Measurements from ENCODE around the gene GFRA4.

Gene GFRA4, protein sequence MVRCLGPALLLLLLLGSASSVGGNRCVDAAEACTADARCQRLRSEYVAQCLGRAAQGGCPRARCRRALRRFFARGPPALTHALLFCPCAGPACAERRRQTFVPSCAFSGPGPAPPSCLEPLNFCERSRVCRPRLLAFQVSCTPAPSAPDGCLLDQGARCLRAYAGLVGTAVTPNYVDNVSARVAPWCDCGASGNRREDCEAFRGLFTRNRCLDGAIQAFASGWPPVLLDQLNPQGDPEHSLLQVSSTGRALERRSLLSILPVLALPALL

DNA sequence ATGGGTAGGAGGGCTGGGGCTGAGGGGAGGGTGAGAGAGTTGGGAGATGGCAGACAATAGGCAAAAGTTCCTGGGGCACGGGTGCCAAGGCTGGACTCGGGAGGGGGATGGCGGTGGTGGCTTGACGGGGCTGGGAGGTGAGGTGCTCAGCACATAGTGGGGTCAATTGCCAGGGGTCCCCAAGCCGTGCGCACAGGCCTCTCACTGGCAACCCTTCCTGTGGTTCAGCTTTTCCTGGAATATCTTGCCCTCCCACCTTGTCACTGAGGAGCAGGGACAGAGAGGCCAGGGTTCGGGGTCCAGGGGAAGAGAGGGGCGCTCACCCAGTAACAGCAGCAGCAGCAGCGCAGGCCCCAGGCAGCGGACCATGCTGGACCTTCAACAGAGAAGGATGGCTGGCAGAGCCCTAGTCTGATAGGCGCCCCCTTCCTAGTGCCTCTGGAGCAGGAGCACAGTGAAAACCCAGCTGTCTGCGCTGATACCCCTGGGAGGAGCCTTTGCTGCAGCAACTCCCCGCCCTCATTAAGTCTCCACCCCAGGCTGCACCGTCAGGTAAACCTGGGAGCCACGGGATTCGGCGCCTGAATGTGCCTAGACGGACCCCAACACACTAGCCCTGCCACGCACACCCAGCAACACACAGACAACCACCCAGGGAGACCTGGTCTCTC lies at the start of gene GFRA4:
Gene GFRA4, minus strand, starts transcription at position 369 of the 671 bp plus-strand sequence. Its CDS starts 0 bp downstream, at position 369.
- FAIRE-seq (no peak), DNase-seq (ENCODE audit: insufficient read length, low spot score) (no peak)

- FAIRE-seq (no peak), DNase-seq (ENCODE audit: insufficient read length, low spot score) (no peak)
Observed at GRCh38 chr20:3712279-3712873, 49.2 kb upstream of the GFRA4 start, which contains the start of gene SIGLEC1. Gene SIGLEC1 (minus strand): TSS chr20:3712600. CDS start chr20:3707128, 5,472 bp downstream.

GRCh38 chr20:3711484-3711941 lies 48.3 kb upstream of the GFRA4 start:
- no peak for FAIRE-seq
- DNase-seq (ENCODE audit: insufficient read length, low spot score): no peak

DNA sequence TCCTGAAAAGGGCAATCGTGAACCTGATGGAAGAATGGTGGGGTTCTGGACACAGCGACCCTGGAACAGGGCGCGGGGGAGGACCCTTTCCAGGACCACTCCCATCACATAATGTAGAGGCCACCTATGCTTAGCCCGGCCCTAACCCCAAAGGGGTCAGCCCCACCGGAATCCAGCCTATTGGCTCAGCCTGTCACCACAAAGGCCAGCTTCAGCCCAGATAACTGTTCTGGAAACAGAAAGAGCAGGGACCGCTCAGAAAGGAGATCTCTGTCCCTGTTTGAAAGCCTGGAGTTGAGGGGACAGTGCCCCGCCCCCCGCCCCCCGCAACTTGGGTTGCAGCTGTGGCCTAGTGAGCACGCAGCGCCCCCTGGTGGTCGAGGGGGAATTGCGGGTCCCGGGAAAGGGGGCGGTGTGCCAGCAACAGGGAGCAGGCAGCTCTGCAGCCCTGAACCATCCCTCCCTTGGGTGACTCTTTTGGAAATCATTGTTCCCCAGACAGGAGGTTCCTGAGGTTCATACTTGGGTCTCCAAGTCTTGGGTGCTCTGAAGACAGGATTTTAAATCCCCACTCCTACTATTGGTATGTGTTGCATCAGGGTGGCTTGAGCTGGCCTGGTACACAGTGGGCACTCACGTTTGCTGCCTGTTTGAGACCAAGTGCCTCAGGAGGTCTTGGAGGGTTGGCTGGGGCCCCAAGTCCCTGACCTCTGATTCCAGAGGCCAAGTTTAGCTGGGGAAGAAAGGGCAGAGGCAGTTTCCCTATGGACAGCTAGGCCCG lies 47.7 kb upstream of the GFRA4 start:
- FAIRE-seq (peak; percentile 53), DNase-seq (ENCODE audit: insufficient read length, low spot score) (peak; percentile 81)

DNA sequence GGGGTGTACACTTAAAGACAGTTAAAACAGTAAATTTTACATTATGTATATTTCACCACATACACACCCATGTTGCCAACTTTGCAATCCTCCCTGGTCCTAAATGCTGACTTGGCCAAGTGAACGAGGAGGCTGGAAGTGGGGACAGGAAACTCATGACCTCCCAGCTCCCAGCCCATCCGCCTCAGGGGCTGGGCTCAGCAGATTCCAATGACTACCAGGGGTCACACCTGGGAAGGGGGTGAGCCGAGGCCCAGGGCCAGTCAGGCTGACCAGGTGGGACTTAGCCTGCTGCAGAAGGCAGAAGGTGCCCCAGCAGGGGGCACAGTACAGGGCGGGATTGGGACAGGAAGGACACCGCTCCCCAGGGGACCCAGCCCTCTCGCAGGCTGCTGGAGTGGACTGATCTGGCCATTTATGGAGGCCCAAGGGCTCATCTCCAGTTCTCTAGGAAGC lies 46.8 kb upstream of the GFRA4 start:
- FAIRE-seq: no peak
- no peak for DNase-seq (ENCODE audit: insufficient read length, low spot score)

DNA sequence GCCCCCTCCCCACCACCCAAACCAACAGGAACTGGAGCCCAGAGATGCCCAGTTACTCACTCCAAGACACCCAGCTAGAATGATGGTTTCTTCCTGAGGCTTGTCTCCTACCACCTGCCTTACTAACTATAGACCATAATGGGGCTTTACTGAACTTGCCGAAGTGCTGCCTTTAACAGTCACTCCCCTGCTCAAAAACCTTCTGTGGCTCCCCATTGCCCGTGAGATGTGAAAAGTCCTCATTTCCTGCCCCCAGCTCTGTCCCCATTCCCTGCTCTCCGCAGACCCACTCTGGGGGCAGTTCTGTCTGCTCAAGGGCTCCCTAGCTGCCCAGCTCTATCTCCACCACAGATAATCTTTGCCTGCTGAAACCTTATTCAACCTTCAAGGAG lies 44.3 kb upstream of the GFRA4 start:
- FAIRE-seq (no peak), DNase-seq (ENCODE audit: insufficient read length, low spot score) (no peak)

- FAIRE-seq (no peak), DNase-seq (ENCODE audit: insufficient read length, low spot score) (no peak)
Observed at GRCh38 chr20:3706774-3707507, 43.7 kb upstream of the GFRA4 start.

- DNase-seq (ENCODE audit: insufficient read length, low spot score): no peak
Observed at GRCh38 chr20:3705970-3706739, 43.0 kb upstream of the GFRA4 start.

GRCh38 chr20:3705491-3705969 lies 42.3 kb upstream of the GFRA4 start:
- FAIRE-seq: no peak
- DNase-seq (ENCODE audit: insufficient read length, low spot score): no peak

More at GRCh38 chr20:3705970-3706739, 43.0 kb upstream of the GFRA4 start:
- no peak for FAIRE-seq

- FAIRE-seq: no peak
- no peak for DNase-seq (ENCODE audit: insufficient read length, low spot score)
Observed at GRCh38 chr20:3704087-3704486, 40.9 kb upstream of the GFRA4 start.

DNA sequence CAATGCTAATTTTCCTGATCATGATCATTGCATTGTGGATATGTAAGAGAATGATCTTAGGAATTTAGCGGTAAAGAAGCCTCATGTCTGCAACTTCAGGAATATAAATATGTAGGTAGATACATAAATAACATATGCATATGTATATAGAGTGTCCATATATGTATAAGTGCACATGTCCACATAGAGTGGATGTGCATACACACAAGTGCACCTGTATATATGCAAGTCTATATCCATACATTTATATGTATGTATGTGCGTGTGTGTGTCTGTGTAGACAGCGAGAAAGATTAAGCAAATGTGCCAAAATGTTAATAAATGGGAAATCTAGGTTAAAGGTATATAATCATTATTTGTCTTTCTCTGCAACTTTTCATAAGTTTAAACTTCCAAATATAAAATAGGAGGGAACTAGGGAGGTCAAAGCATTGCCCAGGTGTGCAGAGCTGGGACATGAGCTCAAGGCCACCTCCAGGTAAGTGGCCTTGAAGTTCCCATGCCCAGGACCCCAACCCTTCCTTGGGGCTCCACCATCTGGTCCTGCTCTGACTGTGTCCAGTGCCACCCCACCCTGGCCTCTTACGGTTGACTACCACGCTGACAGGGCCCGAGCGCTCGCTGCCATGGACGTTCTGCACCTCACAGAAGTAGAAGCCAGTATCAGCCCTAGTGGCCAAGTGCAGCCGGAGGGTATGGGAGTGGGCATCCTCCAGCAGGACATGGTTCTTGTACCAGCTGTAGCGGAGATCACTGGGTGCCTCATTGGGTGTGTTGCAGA lies 39.6 kb upstream of the GFRA4 start:
- no peak for DNase-seq (ENCODE audit: insufficient read length, low spot score)
- no peak for FAIRE-seq

- FAIRE-seq: no peak
- no peak for DNase-seq (ENCODE audit: insufficient read length, low spot score)
Observed at GRCh38 chr20:3701061-3701998, 38.1 kb upstream of the GFRA4 start.

GRCh38 chr20:3699037-3699436 lies 35.8 kb upstream of the GFRA4 start:
- FAIRE-seq (no peak), DNase-seq (ENCODE audit: insufficient read length, low spot score) (no peak)

DNA sequence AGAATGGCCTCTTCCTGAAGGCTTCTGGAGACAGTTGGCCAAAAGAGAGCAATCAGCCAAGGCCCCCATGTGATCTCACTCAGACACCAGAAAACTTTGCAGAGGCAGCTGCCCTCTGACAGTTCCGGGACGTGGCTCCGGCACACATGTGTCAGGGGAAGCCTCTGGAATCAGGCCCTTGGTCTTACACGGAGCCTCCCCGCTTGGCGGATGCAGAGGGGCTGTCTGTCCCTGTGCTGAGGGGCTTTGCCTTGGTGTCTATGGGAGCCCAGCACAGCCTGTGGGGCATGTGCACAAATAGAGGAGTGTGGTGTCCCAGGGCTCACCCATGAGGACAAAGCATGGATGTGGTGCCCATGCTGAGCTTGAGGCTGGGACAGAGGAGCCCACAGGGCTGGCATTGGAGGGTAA lies 35.4 kb upstream of the GFRA4 start:
- FAIRE-seq (no peak), DNase-seq (ENCODE audit: insufficient read length, low spot score) (no peak)

GRCh38 chr20:3697588-3698305 lies 34.5 kb upstream of the GFRA4 start:
- no peak for DNase-seq (ENCODE audit: insufficient read length, low spot score)

DNA sequence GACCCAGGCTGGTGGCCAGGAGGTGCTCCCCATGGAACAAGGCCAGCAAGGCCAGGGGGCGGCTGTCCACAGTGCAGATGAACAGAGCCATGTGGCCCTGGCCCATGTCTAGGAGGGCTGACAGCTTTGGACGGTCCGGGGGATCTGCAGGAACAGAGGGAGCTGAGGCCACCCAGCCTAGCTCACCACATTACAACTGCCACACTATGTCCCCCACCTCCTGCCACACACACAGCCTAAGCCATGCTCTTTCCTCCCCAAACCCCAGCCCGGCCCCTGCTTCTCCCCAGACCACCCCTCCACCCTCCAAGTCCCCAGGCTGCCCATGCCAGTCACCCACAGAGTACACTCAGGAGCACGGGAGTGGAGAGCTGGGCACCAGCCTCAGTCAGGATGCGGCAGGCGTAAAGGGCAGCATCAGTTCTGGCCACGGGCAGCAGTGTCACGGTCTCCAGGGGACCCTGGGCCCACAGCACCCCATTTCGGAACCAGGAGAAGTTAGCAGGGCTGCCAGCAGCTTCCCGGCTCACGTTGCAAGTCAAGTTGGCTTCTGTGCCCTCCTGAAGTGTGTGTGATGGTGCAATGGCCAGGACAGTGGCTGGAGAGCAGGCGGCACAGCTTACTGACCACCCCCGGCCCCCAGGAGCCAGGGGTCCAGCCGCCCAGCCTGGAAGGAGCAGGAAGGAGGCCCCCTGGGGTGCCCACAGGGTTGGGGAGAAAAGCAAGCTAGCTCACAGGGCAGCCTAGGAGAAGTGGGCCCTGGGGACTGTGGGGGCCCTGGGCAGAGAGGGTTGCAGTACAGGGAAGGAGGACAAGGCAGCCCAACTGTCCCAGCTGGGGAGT lies 33.8 kb upstream of the GFRA4 start:
- FAIRE-seq: no peak

More at GRCh38 chr20:3697588-3698305, 34.5 kb upstream of the GFRA4 start:
- no peak for FAIRE-seq

More for the DNA sequence above, 33.8 kb upstream of the GFRA4 start:
- DNase-seq (ENCODE audit: insufficient read length, low spot score): no peak

Measured in GM19239 (cell line).